ENCODE results near the gene ZNF366. TPM values are rescaled to one million over a fixed set of nuclear protein-coding genes. Genes with fewer than 3 reads are reported as not detected.

ZNF366 gene
- total RNA-seq, 1 donor from 2014 or later, result not detected

- H3K27ac ChIP-seq (ENCODE audit: low read depth, low read length), result no peak overlapping the region
- no peaks in the 10 kb centered on the region for H4K20me1 ChIP-seq (ENCODE audit: insufficient read depth, low read length)
- Mint-ChIP-seq H3K36me3 (ENCODE audit: low read depth, unreplicated experiment) (no peaks in the 10 kb centered on the region), H3K27ac (ENCODE audit: unreplicated experiment) (no peak overlapping the region), H3K4me3 (ENCODE audit: unreplicated experiment) (no peak overlapping the region), H3K27me3 (ENCODE audit: low read depth, unreplicated experiment) (peaks cover 4% of the 10 kb centered on the region), H3K4me1 (ENCODE audit: low read depth, unreplicated experiment) (no peaks in the 10 kb centered on the region), H3K9me3 (ENCODE audit: unreplicated experiment) (no peaks in the 10 kb centered on the region)
- no peaks in the 10 kb centered on the region for H3K79me2 ChIP-seq (ENCODE audit: insufficient read depth, low read length)
- H3K4me2 ChIP-seq (ENCODE audit: low read length), result no peak overlapping the region
- no peak overlapping the region for H3K9ac ChIP-seq (ENCODE audit: low read length)
- no peak overlapping the region for H2AFZ ChIP-seq (ENCODE audit: low read depth, low read length)
- FAIRE-seq (no peak), DNase-seq (ENCODE audit: low read depth) (no peak)
- peaks cover 2% of the 10 kb centered on the region for H3K4me1 ChIP-seq (ENCODE audit: insufficient read depth, low read length)
- no peak overlapping the region for H3K4me3 ChIP-seq (ENCODE audit: insufficient read depth, low read depth, low read length)
- no peak for TF ChIP-seq EZH2 (IDR thresholded peaks at IDR 0.05; ENCODE audit: insufficient read depth, low read length)
- TF ChIP-seq, protein P1, sequence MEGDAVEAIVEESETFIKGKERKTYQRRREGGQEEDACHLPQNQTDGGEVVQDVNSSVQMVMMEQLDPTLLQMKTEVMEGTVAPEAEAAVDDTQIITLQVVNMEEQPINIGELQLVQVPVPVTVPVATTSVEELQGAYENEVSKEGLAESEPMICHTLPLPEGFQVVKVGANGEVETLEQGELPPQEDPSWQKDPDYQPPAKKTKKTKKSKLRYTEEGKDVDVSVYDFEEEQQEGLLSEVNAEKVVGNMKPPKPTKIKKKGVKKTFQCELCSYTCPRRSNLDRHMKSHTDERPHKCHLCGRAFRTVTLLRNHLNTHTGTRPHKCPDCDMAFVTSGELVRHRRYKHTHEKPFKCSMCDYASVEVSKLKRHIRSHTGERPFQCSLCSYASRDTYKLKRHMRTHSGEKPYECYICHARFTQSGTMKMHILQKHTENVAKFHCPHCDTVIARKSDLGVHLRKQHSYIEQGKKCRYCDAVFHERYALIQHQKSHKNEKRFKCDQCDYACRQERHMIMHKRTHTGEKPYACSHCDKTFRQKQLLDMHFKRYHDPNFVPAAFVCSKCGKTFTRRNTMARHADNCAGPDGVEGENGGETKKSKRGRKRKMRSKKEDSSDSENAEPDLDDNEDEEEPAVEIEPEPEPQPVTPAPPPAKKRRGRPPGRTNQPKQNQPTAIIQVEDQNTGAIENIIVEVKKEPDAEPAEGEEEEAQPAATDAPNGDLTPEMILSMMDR (IDR thresholded peaks at IDR 0.05; ENCODE audit: insufficient read depth, low read depth, low read length), result no peak
- H3K9me3 ChIP-seq (ENCODE audit: insufficient read depth, low read depth, low read length), result no peaks in the 10 kb centered on the region
- H3K36me3 ChIP-seq (ENCODE audit: insufficient read depth, low read length), result no peaks in the 10 kb centered on the region
- no peaks in the 10 kb centered on the region for H3K27me3 ChIP-seq (ENCODE audit: insufficient read depth, low read length)
These were observed 27.3 kb downstream of the ZNF366 start for GRCh38 chr5:72479921-72480320.

DNA sequence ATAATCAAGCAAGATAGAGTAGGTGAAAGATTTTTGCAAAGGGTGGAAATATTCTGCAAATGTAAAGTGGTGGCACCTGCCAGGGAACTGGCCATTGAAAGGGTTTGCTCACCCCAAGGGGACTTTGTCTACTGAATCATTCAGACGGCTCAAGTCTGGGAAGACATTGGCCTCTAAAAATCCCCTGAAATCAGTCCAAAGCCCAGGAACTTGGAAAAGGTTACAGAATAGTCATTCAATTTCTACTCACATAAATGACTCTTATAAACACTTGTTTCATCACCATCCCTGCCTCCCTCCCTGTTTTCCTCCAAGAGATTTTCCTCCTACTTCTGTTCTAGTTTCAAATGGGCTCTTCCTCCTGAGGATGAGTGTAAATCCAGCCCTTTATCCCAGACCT lies 28.5 kb downstream of the ZNF366 start:
- Histone ChIP-seq H3K4me2 (ENCODE audit: low read length) (no peak overlapping the region), H3K27me3 (ENCODE audit: insufficient read depth, low read length) (no peaks in the 10 kb centered on the region), H3K9me3 (ENCODE audit: insufficient read depth, low read depth, low read length) (no peaks in the 10 kb centered on the region), H3K4me1 (ENCODE audit: insufficient read depth, low read length) (peaks cover 6% of the 10 kb centered on the region), H3K9ac (ENCODE audit: low read length) (no peak overlapping the region), H3K36me3 (ENCODE audit: insufficient read depth, low read length) (no peaks in the 10 kb centered on the region), H3K4me3 (ENCODE audit: insufficient read depth, low read depth, low read length) (no peak overlapping the region), H4K20me1 (ENCODE audit: insufficient read depth, low read length) (no peaks in the 10 kb centered on the region), H2AFZ (ENCODE audit: low read depth, low read length) (no peak overlapping the region), H3K27ac (ENCODE audit: low read depth, low read length) (no peak overlapping the region), H3K79me2 (ENCODE audit: insufficient read depth, low read length) (no peaks in the 10 kb centered on the region)
- Mint-ChIP-seq H3K27ac (ENCODE audit: unreplicated experiment) (no peak overlapping the region), H3K27me3 (ENCODE audit: low read depth, unreplicated experiment) (peaks cover 4% of the 10 kb centered on the region), H3K9me3 (ENCODE audit: unreplicated experiment) (no peaks in the 10 kb centered on the region), H3K4me3 (ENCODE audit: unreplicated experiment) (no peak overlapping the region), H3K36me3 (ENCODE audit: low read depth, unreplicated experiment) (no peaks in the 10 kb centered on the region), H3K4me1 (ENCODE audit: low read depth, unreplicated experiment) (peaks cover 8% of the 10 kb centered on the region)
- DNase-seq (ENCODE audit: low read depth) (no peak), FAIRE-seq (no peak)
- TF ChIP-seq, protein P1 (IDR thresholded peaks at IDR 0.05; ENCODE audit: insufficient read depth, low read depth, low read length), result no peak
- no peak for TF ChIP-seq EZH2 (IDR thresholded peaks at IDR 0.05; ENCODE audit: insufficient read depth, low read length)

DNA sequence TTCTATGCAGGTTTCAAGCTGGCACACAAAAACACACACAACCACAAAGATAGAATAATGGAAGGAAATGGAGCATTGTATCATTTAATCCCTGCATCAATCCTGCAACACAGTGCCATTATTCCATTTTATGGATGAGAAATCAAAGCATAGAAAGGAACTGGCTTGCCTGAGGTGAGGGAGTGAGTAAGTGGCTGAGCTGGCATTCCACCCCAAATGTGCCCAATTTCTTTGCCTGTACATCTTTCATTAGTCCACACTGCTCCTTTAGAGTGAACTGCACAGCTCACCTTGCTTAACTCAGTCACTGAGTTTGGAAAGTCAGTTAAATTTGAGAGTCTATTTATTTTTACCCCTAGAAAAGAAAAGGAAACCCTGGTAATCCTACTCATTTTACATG lies 28.9 kb downstream of the ZNF366 start:
- FAIRE-seq (no peak), DNase-seq (ENCODE audit: low read depth) (no peak)
- TF ChIP-seq, protein P1 (IDR thresholded peaks at IDR 0.05; ENCODE audit: insufficient read depth, low read depth, low read length), result no peak
- TF ChIP-seq EZH2 (IDR thresholded peaks at IDR 0.05; ENCODE audit: insufficient read depth, low read length), result no peak
- no peak overlapping the region for H3K9ac ChIP-seq (ENCODE audit: low read length)
- H3K4me3 ChIP-seq (ENCODE audit: insufficient read depth, low read depth, low read length), result no peak overlapping the region
- H3K4me1 ChIP-seq (ENCODE audit: insufficient read depth, low read length), result peaks cover 6% of the 10 kb centered on the region
- Mint-ChIP-seq H3K4me1 (ENCODE audit: low read depth, unreplicated experiment) (peaks cover 8% of the 10 kb centered on the region), H3K9me3 (ENCODE audit: unreplicated experiment) (no peaks in the 10 kb centered on the region), H3K4me3 (ENCODE audit: unreplicated experiment) (no peak overlapping the region), H3K36me3 (ENCODE audit: low read depth, unreplicated experiment) (no peaks in the 10 kb centered on the region), H3K27ac (ENCODE audit: unreplicated experiment) (peak overlapping the region; percentile 21), H3K27me3 (ENCODE audit: low read depth, unreplicated experiment) (peaks cover 4% of the 10 kb centered on the region)
- H3K36me3 ChIP-seq (ENCODE audit: insufficient read depth, low read length), result no peaks in the 10 kb centered on the region
- H3K9me3 ChIP-seq (ENCODE audit: insufficient read depth, low read depth, low read length), result no peaks in the 10 kb centered on the region
- no peak overlapping the region for H2AFZ ChIP-seq (ENCODE audit: low read depth, low read length)
- no peak overlapping the region for H3K27ac ChIP-seq (ENCODE audit: low read depth, low read length)
- no peak overlapping the region for H3K4me2 ChIP-seq (ENCODE audit: low read length)
- H4K20me1 ChIP-seq (ENCODE audit: insufficient read depth, low read length), result no peaks in the 10 kb centered on the region
- H3K79me2 ChIP-seq (ENCODE audit: insufficient read depth, low read length), result no peaks in the 10 kb centered on the region
- H3K27me3 ChIP-seq (ENCODE audit: insufficient read depth, low read length), result no peaks in the 10 kb centered on the region

Data from astrocyte (in vitro differentiated cells and primary cell).